GM21526 (cell line): ENCODE data around the gene STIM2.
"Not testable (repeated sequence)": the region's sequence is repeated elsewhere in the genome, so short reads cannot be mapped to it uniquely, and the experiment has no call there.

ENCODE experiments used
- ATAC-seq: cut with Tn5 transposase; IDR thresholded peaks from one replicate; pipeline ENCODE4 v1.9.1; 2021; ENCODE audit warnings: moderate library complexity; ENCODE audit not compliant: unreplicated experiment, low FRiP score

STIM2 gene

DNA sequence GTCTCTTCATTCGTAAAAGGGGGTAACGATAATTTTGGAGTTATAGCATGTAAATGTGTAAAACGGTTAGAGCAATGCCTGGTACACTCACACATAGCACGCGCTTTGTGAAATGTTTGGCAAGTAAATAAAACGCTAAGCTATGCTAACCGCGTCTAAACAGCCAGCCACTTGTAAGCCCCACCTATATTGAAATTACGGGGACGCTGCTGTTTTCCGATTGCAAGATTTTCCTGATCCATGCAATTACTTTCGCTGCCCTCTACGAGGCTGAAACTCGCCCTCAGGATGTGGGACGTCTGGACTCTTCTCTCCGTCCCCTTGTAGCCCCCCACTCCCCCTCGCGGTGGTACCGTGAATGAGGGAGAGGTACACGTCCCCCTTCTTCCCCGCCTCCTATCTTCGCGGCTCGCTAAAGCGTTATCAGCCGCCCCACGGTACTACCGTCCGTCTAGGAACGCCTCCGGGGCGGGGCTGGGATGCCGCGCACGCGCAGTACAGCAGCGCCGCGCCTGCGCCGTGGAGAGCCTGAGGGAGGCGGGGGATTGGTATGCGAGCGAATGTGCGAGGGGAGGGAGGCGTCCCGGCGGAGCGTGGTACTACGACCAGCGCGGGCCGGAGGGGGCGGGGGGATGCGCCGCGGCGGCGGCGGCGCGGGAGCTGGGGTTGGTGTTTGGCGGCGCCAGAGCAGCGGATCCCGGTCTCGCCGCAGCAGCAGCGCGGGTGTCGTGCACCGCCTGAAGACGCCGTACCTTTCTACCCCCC, at the start of gene STIM2:
STIM2 (plus strand) TSS at position 685 of the 765 bp plus-strand sequence.
- peak; percentile 61 for ATAC-seq

- ATAC-seq = not testable (repeated sequence)
These were observed 49.1 kb upstream of the STIM2 start for GRCh38 chr4:26811571-26811970.

DNA sequence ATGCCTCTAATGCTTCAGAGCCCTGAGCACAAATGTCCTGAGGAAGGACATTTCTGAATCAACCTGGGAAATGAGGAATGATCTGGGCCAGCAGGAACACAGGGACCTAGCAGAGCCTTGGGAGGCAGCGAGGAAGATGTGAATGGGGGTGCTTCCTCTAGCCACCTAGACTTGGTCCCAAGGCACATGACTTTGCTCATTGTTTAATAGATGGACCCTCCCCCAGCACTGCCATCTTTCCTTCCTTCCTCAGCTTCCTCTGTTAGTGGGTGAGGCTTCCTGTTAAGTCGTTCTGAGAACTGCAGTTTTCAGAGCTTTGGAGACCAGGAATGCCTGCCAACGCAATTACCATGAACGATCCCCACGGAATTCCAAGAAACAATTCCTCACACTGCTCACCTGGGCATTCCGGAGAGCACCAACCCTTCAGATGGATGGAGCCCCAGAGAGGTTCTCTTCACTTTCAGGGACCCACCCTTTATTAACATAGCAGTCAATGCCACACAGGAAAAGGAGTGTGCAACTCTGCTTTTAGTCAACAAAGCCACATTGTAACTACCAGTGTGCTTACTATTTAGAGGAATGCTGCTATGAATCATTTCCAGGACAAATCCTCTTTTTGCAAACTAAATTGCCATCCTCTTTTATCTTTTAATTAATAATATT, 48.5 kb upstream of the STIM2 start:
- ATAC-seq = no peak

DNA sequence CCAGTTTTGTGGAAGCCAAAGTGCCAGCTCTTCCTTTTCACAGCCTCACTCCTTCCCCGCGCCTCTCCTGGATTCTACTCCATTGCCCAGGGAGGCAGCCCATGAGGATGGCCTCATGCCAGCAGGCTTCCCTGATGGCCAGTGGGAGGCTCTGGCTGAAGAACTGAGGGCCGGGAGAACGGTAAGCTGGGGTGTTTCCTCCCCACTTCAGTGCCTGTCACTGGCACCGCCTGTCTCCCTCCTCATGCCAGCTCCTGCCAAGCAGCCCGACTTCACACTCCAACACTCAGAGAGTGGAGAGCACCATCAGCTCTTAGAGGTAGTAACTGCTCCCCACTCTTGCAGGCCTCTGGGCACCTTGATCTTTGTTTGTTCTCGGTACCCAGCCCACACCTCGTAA, 46.9 kb upstream of the STIM2 start:
- ATAC-seq = no peak

GRCh38 chr4:26815199-26815598, 45.4 kb upstream of the STIM2 start:
- no peak for ATAC-seq

GRCh38 chr4:26815706-26816105, 44.9 kb upstream of the STIM2 start:
- ATAC-seq = no peak

- ATAC-seq = no peak
These were observed 41.6 kb upstream of the STIM2 start for GRCh38 chr4:26819026-26819425.

GRCh38 chr4:26819478-26820095, 41.1 kb upstream of the STIM2 start:
- ATAC-seq = no peak

GRCh38 chr4:26820346-26820745, 40.3 kb upstream of the STIM2 start:
- ATAC-seq = no peak

DNA sequence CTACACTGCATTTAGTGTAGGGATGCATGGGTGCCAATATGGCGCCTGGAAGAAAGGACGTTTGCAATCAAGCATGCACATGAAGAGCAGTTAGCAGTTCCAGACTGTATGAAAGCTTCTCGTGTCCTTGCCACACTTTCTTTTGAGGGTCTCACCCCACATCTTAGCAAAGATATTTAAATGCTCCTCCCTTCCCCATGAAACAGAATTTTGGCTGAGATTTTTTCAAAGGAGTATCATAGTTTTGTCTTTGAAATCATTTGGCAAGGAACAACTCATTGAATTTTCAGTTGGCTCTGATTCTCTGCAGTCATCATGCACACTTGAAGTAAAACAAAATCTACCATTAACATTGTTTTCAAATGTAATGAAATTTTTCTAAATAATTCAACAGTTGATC, 39.6 kb upstream of the STIM2 start:
- no peak for ATAC-seq

GRCh38 chr4:26821677-26822503, 38.8 kb upstream of the STIM2 start:
- no peak for ATAC-seq

- peak; percentile 41 for ATAC-seq
These were observed 38.1 kb upstream of the STIM2 start for GRCh38 chr4:26822546-26822945.

DNA sequence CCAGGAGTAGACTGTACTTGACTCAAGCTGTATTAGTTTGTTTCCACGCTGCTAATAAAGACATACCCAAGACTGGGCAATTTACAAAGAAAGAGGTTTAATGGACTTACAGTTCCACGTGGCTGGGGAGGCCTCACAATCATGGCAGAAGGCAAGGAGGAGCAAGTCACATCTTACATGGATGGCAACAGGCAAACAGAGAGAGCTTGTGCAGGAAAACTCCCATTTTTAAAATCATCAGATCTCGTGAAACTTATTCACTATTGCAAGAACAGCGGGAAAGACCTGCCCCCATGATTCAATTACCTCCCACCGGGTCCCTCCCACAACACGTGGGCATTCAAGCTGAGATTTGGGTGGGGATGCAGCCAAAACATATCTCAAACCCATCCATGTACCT, 37.7 kb upstream of the STIM2 start:
- ATAC-seq = not testable (repeated sequence)

DNA sequence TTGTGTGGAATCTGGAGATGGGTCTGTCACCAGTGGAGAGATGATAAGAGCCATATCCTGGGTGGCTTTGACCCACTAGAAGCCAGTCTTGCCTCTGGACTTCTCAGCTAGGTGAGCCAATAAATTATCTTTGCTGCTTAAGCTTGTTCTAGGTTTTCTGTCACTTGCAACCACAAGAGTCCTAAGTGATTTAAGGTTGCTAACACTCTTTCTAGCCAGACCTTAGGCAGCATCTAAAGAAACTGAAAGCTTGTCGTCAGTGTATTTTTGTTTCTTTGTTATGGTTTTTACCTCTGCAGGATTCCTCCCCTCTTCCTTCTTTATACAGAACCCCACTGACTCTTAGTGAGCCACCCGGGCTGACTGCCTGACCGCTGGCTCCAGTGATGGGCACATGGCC, 37.1 kb upstream of the STIM2 start:
- ATAC-seq = no peak

DNA sequence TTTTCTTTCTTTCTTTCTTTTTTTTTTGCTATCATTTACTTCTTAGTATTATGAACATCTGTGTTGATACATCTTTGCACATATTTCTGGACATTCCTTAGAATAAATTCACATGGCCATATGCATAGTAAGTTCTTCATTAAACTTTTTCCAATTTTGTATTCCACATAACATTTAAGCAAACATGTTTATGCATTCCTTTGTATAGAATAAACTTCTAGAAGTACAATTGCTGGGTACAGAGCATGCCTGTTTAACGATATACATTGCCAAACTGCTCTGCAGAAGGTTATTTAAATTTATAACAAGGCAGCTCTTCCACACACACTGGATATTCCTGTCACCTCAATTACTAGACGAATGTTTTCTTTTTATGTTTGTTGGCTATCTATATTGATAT, 36.0 kb upstream of the STIM2 start:
- ATAC-seq = no peak

GRCh38 chr4:26826721-26827120, 33.9 kb upstream of the STIM2 start:
- ATAC-seq = peak; percentile 85

GRCh38 chr4:26827336-26827735, 33.3 kb upstream of the STIM2 start:
- not testable (repeated sequence) for ATAC-seq

DNA sequence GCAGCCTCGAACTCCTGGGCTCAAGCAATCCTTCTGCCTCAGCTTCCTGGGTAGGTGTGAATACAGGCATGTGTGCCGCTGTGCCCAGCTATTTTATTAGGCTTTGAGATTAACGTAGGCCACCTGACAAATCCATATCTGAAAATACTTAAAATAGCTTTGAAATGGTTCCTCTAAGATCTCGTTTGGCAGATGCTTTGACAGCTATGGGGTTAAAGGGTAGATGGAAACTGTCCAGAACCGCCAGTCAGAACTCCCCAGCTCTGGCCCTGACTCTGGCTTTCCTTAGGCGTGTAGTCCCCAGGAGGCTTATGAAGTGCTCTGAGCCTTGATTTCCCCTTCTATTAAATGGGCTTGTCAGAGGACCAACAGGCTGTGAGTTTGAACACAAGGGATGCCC, 32.8 kb upstream of the STIM2 start:
- ATAC-seq = no peak

GRCh38 chr4:26829018-26829417, 31.6 kb upstream of the STIM2 start:
- ATAC-seq = no peak

- ATAC-seq = no peak
These were observed 30.6 kb upstream of the STIM2 start for GRCh38 chr4:26830033-26830432.

GRCh38 chr4:26830701-26831100, 29.9 kb upstream of the STIM2 start:
- no peak for ATAC-seq
